ENCODE measurements around the gene UBC. TPM values are rescaled to one million over a fixed set of nuclear protein-coding genes. Genes with fewer than 3 reads are reported as not detected.

UBC gene
- total and polyA plus RNA-seq, 9 of the 15 experiments (the other 6 are each of a cell fraction or from before 2014, with no cell fraction given) = 533 to 1,153 (median 813) TPM

DNA sequence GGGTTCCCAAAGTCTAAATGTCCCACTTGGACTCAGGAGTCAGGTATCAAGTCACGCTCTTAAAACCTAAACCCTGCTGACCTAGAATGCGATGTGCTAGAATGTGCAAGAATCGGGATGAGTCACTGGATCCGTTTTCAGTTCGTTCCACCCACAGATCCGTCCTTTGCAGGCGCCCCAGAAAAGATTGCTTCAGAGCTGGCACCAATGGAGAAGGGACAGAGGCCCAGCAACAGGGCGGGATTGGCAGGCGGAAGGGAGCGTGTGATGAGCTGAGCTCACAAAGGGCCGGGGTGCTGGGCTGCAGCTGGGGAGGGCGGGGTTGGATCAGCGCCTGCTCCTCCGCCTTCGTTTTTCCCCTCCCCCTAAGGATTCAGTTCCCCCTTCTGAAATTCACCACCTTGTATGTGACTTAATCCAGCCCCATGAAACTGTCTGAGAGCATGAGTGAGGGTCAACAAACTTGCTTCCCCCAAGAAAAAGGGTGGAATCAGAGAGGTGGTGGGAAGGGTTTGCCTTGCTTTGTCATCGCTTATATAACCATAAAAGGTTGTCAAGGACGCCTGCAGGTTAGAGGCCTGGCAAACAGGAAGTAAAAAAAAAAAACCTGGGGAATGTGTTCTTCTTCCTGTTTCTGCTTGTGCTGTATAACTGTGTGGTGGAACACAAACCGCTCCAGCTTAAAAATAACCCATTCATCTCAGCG is 2.8 kb upstream of the UBC start (continued):
- TF ChIP-seq, protein P1, sequence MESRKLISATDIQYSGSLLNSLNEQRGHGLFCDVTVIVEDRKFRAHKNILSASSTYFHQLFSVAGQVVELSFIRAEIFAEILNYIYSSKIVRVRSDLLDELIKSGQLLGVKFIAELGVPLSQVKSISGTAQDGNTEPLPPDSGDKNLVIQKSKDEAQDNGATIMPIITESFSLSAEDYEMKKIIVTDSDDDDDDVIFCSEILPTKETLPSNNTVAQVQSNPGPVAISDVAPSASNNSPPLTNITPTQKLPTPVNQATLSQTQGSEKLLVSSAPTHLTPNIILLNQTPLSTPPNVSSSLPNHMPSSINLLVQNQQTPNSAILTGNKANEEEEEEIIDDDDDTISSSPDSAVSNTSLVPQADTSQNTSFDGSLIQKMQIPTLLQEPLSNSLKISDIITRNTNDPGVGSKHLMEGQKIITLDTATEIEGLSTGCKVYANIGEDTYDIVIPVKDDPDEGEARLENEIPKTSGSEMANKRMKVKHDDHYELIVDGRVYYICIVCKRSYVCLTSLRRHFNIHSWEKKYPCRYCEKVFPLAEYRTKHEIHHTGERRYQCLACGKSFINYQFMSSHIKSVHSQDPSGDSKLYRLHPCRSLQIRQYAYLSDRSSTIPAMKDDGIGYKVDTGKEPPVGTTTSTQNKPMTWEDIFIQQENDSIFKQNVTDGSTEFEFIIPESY (CRISPR knock-in tag; IDR thresholded peaks at IDR 0.05) = peak; percentile 29; the same call in 1 of the 2 replicates
- TF ChIP-seq TCF3 (CRISPR knock-in tag; IDR thresholded peaks at IDR 0.05) (peak; percentile 10; the same call in 1 of the 2 replicates), COPS2 (conservative IDR thresholded peaks at IDR 0.05) (no peak), TBP (optimal IDR thresholded peaks at IDR 0.05; ENCODE audit: low read depth, low read length) (no peak), ZNF589 (CRISPR knock-in tag; IDR thresholded peaks at IDR 0.05; ENCODE audit: low read depth) (peak; percentile 38; the same call in 1 of the 2 replicates), RHOXF2B (CRISPR knock-in tag; conservative IDR thresholded peaks at IDR 0.05) (no peak), TAF15 (IDR thresholded peaks at IDR 0.05; ENCODE audit: low read depth, low read length) (no peak), TARDBP (IDR thresholded peaks at IDR 0.05) (peak; percentile 52; the same call in 1 of the 2 replicates), ELF2 (CRISPR knock-in tag; IDR thresholded peaks at IDR 0.05) (0 out of 2 replicates have a peak, but pooled peaks have one; percentile 44), BRD9 (IDR thresholded peaks at IDR 0.05; ENCODE audit: low read depth, partially characterized antibody) (peak; percentile 38), FOXJ2 (tag; IDR thresholded peaks at IDR 0.05) (peak; percentile 73), GTF2F1 (IDR thresholded peaks at IDR 0.05; ENCODE audit: low read depth, low read length) (no peak; the same call in 1 of the 2 replicates), NCOR1 (IDR thresholded peaks at IDR 0.05) (no peak), NRF1 (conservative IDR thresholded peaks at IDR 0.05 in 1 of 2, IDR thresholded peaks at IDR 0.05 in 1 of 2) (peak; percentile 54 to 65)
- TF ChIP-seq, protein P2, sequence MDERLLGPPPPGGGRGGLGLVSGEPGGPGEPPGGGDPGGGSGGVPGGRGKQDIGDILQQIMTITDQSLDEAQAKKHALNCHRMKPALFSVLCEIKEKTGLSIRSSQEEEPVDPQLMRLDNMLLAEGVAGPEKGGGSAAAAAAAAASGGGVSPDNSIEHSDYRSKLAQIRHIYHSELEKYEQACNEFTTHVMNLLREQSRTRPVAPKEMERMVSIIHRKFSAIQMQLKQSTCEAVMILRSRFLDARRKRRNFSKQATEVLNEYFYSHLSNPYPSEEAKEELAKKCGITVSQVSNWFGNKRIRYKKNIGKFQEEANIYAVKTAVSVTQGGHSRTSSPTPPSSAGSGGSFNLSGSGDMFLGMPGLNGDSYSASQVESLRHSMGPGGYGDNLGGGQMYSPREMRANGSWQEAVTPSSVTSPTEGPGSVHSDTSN (CRISPR knock-in tag; IDR thresholded peaks at IDR 0.05; ENCODE audit: low read depth) = no peak; the same call in 1 of the 2 replicates
- TF ChIP-seq, protein P2 (tag; conservative IDR thresholded peaks at IDR 0.05; ENCODE audit: low read depth) = peak; percentile 64
- TF ChIP-seq, protein P3, sequence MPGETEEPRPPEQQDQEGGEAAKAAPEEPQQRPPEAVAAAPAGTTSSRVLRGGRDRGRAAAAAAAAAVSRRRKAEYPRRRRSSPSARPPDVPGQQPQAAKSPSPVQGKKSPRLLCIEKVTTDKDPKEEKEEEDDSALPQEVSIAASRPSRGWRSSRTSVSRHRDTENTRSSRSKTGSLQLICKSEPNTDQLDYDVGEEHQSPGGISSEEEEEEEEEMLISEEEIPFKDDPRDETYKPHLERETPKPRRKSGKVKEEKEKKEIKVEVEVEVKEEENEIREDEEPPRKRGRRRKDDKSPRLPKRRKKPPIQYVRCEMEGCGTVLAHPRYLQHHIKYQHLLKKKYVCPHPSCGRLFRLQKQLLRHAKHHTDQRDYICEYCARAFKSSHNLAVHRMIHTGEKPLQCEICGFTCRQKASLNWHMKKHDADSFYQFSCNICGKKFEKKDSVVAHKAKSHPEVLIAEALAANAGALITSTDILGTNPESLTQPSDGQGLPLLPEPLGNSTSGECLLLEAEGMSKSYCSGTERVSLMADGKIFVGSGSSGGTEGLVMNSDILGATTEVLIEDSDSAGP (CRISPR knock-in tag; IDR thresholded peaks at IDR 0.05) = no peak
- TF ChIP-seq, protein P4, sequence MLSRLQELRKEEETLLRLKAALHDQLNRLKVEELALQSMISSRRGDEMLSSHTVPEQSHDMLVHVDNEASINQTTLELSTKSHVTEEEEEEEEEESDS (CRISPR knock-in tag; IDR thresholded peaks at IDR 0.05) = no peak
- TF ChIP-seq, protein P5, sequence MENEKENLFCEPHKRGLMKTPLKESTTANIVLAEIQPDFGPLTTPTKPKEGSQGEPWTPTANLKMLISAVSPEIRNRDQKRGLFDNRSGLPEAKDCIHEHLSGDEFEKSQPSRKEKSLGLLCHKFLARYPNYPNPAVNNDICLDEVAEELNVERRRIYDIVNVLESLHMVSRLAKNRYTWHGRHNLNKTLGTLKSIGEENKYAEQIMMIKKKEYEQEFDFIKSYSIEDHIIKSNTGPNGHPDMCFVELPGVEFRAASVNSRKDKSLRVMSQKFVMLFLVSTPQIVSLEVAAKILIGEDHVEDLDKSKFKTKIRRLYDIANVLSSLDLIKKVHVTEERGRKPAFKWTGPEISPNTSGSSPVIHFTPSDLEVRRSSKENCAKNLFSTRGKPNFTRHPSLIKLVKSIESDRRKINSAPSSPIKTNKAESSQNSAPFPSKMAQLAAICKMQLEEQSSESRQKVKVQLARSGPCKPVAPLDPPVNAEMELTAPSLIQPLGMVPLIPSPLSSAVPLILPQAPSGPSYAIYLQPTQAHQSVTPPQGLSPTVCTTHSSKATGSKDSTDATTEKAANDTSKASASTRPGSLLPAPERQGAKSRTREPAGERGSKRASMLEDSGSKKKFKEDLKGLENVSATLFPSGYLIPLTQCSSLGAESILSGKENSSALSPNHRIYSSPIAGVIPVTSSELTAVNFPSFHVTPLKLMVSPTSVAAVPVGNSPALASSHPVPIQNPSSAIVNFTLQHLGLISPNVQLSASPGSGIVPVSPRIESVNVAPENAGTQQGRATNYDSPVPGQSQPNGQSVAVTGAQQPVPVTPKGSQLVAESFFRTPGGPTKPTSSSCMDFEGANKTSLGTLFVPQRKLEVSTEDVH (IDR thresholded peaks at IDR 0.05; ENCODE audit: low read depth, partially characterized antibody) = peak; percentile 55

All from K562 (cell line).